B cell (primary cell): ENCODE data around the gene ACCS. TPM values are rescaled to one million over a fixed set of nuclear protein-coding genes. Genes with fewer than 3 reads are reported as not detected.

Source experiments
- ATAC-seq: fragments of 200-7000 bp; cut with Tn5 transposase; one replicate; pipeline ENCODE4 v1.10.0; 2021; ENCODE audit warnings: low read depth, mild to moderate bottlenecking, moderate number of reproducible peaks, moderate library complexity
- CTCF ChIA-PET: fragments of 350-600 bp; sonication (Branson Sonifier 250); formaldehyde crosslinking; loops from one replicate; lab custom pipeline; 2021; ENCODE audit warnings: antibody characterized with exemption, inconsistent platforms; lab: Charles Lee
- POLR2A ChIA-PET: fragments of 350-600 bp; sonication (Branson Sonifier 250); formaldehyde crosslinking; loops from one replicate; lab custom pipeline; 2021; ENCODE audit warnings: antibody characterized with exemption; lab: Charles Lee
- DNase-seq: peaks from one replicate; pipeline ENCODE4 v3.0.0; 2013
- H2AFZ ChIP-seq: 2 replicates; pipeline ENCODE4 v1.6.1; 2012; ENCODE audit warnings: mild to moderate bottlenecking, low read depth, low read length; ENCODE audit not compliant: insufficient read depth, poor library complexity, severe bottlenecking
- H3K27ac ChIP-seq, 2 donors: 1 replicate in 1 of 2; 2 replicates in 1 of 2; pipeline ENCODE4 v1.5.1; 2012 to 2013; ENCODE audit warnings: low read length in 2 of 2, mild to moderate bottlenecking in 2 of 2, moderate library complexity in 1 of 2
- H3K27me3 ChIP-seq, 4 experiments: fragments of 200-600 bp in 1 of 4; sonication (generic) in 1 of 4; replicated peaks in 1 of 4; 1 replicate in 2 of 4; 2 replicates in 2 of 4; pipeline versions ENCODE4 v1.6.1 to v1.7.0; 2013 to 2016; ENCODE audit warnings: low read length in 3 of 4, mild to moderate bottlenecking in 2 of 4, mixed read lengths in 1 of 4, moderate library complexity in 1 of 4; ENCODE audit not compliant: insufficient read depth in 4 of 4, control insufficient read depth in 3 of 4; ENCODE audit errors: control extremely low read depth in 1 of 4
- H3K36me3 ChIP-seq, 2 experiments: replicated peaks in 1 of 2; 1 replicate in 1 of 2; 2 replicates in 1 of 2; pipeline versions ENCODE4 v1.6.1 to v1.7.1; 2013; ENCODE audit warnings: low read length in 1 of 2; ENCODE audit not compliant: insufficient read depth in 2 of 2, control insufficient read depth in 1 of 2; ENCODE audit errors: control extremely low read depth in 1 of 2, extremely low read depth in 1 of 2
- H3K4me1 ChIP-seq, 2 donors: fragments of 200-600 bp in 1 of 2; sonication (generic) in 1 of 2; 1 replicate in 1 of 2; 2 replicates in 1 of 2; pipeline versions ENCODE4 v1.5.1 to v1.6.1; 2013 to 2017; ENCODE audit warnings: low read length in 2 of 2; ENCODE audit not compliant: control insufficient read depth in 2 of 2, insufficient read depth in 2 of 2
- H3K4me2 ChIP-seq: replicated peaks from 2 replicates; pipeline ENCODE3; 2012; ENCODE audit warnings: mild to moderate bottlenecking, low read depth, low read length; ENCODE audit not compliant: poor library complexity, severe bottlenecking
- H3K4me3 ChIP-seq, 5 experiments: fragments of 200-600 bp in 1 of 5; sonication (generic) in 1 of 5; 1 replicate in 3 of 5; 2 replicates in 2 of 5; pipeline versions ENCODE4 v1.5.1 to v1.7.0; 2011 to 2016; ENCODE audit warnings: low read length in 4 of 5, mild to moderate bottlenecking in 4 of 5, low read depth in 2 of 5, control low read depth in 1 of 5, moderate library complexity in 1 of 5; ENCODE audit not compliant: insufficient read depth in 1 of 5; ENCODE audit errors: control extremely low read depth in 1 of 5, extremely low read depth in 1 of 5
- H3K79me2 ChIP-seq: fragments of 200-600 bp; sonication (generic); one replicate; pipeline ENCODE4 v1.6.0; 2016; ENCODE audit warnings: low read length; ENCODE audit not compliant: control insufficient read depth, insufficient read depth
- H3K9ac ChIP-seq: fragments of 200-600 bp; sonication (generic); 2 replicates; pipeline ENCODE4 v1.6.1; 2017; ENCODE audit warnings: mild to moderate bottlenecking, low read length, moderate library complexity
- H3K9me3 ChIP-seq, 3 donors: one replicate each; pipeline versions ENCODE4 v1.6.1 to v1.7.1; 2013; ENCODE audit warnings: low read length in 2 of 3; ENCODE audit not compliant: control insufficient read depth in 2 of 3, insufficient read depth in 1 of 3; ENCODE audit errors: control extremely low read depth in 1 of 3
- H4K20me1 ChIP-seq: 2 replicates; pipeline ENCODE4 v1.6.0; 2012; ENCODE audit warnings: mild to moderate bottlenecking, low read length; ENCODE audit not compliant: insufficient read depth, control insufficient read depth, poor library complexity, severe bottlenecking
- H3K27ac Mint-ChIP-seq: one replicate; pipeline ENCODE4 v1.8.0; 2021; ENCODE audit warnings: mixed read lengths
- H3K27me3 Mint-ChIP-seq: one replicate; pipeline ENCODE4 v1.8.0; 2021; ENCODE audit warnings: mixed read lengths
- H3K4me1 Mint-ChIP-seq: one replicate; pipeline ENCODE4 v1.8.0; 2021; ENCODE audit warnings: mixed read lengths
- H3K4me3 Mint-ChIP-seq: one replicate; pipeline ENCODE4 v1.8.0; 2021; ENCODE audit warnings: mixed read lengths
- H3K9me3 Mint-ChIP-seq: one replicate; pipeline ENCODE4 v1.8.0; 2022; ENCODE audit warnings: mixed read lengths; ENCODE audit not compliant: insufficient read depth
- EZH2 ChIP-seq: IDR thresholded peaks from 2 replicates; pipeline ENCODE4 v1.6.1; 2012; ENCODE audit warnings: borderline replicate concordance, low read depth, mild to moderate bottlenecking, moderate library complexity, low read length; ENCODE audit not compliant: insufficient read depth, poor library complexity, severe bottlenecking
- WGBS: methylation state at CpG from one replicate; pipeline ENCODE4 v1.1.5; 2013; ENCODE audit warnings: missing lambda C conversion rate; ENCODE audit not compliant: insufficient coverage; 5-methylcytosine and 5-hydroxymethylcytosine counted together
- intact Hi-C: fragments of 100-400 bp; cut with micrococcal nuclease; formaldehyde crosslinking; loops from one replicate; pipeline ENCODE4 v1.10.0; 2022
- polyA plus RNA-seq: library from polyadenylated mRNA; depleted of rRNA; stranded (reverse); fragments of >200 nt; gene quantifications from 2 replicates; pipeline ENCODE4 v1.2.3, GENCODE V29; 2012
- total RNA-seq, 2 donors: library from RNA; stranded (reverse); fragments of 120-200 nt in 1 of 2; gene quantifications; 1 replicate in 1 of 2; 2 replicates in 1 of 2; pipeline versions ENCODE4 v1.2.3 to v1.2.4, GENCODE V29; 2013 to 2022
- TF ChIP-seq, protein P1 (sequence below): fragments of 200-600 bp; IDR thresholded peaks from one replicate; pipeline ENCODE4 v1.8.0; 2022; ENCODE audit warnings: antibody characterized with exemption, mild to moderate bottlenecking

Gene ACCS
- total and polyA plus RNA-seq, 2 donors (not counting 1 experiment from before 2014, with no cell fraction given): 59.5 to 63.2 TPM

DNA sequence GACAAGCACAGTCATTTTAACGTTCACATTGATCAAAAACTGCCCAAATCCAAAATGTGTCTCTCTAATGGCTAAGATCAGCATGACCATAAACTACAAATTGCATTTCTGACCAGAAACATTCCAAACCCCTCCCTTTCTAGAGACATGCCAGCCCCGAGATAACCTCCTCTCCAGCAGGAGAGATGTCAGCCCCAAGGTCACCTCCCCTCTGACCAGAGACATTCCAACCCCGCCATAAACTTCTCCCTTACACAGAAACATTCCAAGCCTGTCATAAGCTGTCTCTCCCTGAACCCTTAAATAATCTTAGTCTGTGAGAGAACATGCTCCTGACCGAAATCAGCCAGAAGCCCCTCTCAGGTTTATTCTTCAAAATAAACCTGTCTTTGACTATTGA is 22.8 kb downstream of the ACCS start:
- Mint-ChIP-seq H3K27me3 (no peaks in the 10 kb centered on the region), H3K9me3 (peaks cover 5% of the 10 kb centered on the region), H3K4me3 (no peak overlapping the region), H3K4me1 (no peaks in the 10 kb centered on the region), H3K27ac (no peak overlapping the region)
- intact Hi-C loops: no loop called here
- ChIA-PET POLR2A (no interaction called here), CTCF (no interaction called here)
- Histone ChIP-seq H3K27me3 (no peaks in the 10 kb centered on the region), H3K4me2 (no peak overlapping the region), H4K20me1 (no peaks in the 10 kb centered on the region), H3K4me3 (no peak overlapping the region), H3K9ac (no peak overlapping the region), H2AFZ (no peak overlapping the region), H3K4me1 (no peaks in the 10 kb centered on the region), H3K36me3 (no peaks in the 10 kb centered on the region), H3K27ac (no peak overlapping the region), H3K9me3 (no peaks in the 10 kb centered on the region), H3K79me2 (no peaks in the 10 kb centered on the region)
- TF ChIP-seq, protein P1, sequence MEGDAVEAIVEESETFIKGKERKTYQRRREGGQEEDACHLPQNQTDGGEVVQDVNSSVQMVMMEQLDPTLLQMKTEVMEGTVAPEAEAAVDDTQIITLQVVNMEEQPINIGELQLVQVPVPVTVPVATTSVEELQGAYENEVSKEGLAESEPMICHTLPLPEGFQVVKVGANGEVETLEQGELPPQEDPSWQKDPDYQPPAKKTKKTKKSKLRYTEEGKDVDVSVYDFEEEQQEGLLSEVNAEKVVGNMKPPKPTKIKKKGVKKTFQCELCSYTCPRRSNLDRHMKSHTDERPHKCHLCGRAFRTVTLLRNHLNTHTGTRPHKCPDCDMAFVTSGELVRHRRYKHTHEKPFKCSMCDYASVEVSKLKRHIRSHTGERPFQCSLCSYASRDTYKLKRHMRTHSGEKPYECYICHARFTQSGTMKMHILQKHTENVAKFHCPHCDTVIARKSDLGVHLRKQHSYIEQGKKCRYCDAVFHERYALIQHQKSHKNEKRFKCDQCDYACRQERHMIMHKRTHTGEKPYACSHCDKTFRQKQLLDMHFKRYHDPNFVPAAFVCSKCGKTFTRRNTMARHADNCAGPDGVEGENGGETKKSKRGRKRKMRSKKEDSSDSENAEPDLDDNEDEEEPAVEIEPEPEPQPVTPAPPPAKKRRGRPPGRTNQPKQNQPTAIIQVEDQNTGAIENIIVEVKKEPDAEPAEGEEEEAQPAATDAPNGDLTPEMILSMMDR: no peak
- WGBS: 94% methylated on average over 3 of the region's 4 CpGs
- ATAC-seq (no peak), DNase-seq (no peak)

DNA sequence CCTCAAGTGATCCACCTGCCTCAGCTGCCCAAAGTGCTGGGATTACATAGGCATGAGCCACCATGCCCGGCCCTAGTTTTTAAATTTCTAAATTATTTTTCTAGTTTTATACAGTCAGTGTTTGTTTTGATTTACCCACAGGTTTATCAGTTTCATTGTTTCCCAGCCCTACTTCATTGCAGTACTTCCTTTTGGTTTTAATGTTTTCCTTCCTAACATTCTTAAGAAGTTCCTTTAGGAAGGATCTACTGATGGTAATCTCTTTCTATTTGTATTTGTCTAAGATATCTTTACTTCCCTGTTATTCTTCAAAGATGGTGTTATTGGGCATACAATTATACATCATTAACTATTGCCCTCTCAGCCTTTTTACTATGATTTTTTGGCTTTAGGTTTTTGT is 24.5 kb downstream of the ACCS start:
- no peaks in the 10 kb centered on the region for H3K27me3 ChIP-seq
- no peak overlapping the region for H3K27ac ChIP-seq
- peaks cover 7% of the 10 kb centered on the region for H4K20me1 ChIP-seq
- H3K4me3 Mint-ChIP-seq: no peak overlapping the region
- H3K9ac ChIP-seq: no peak overlapping the region
- no peaks in the 10 kb centered on the region for H3K27me3 Mint-ChIP-seq
- no peak overlapping the region for H3K4me3 ChIP-seq
- H3K4me2 ChIP-seq: no peak overlapping the region
- ChIA-PET POLR2A (interaction anchor here (0.6 kb wide), 1 partner anchor 266 kb away, joined by 5 read pairs; no protein-coding TSS in a partner anchor), CTCF (no interaction called here)
- peaks cover 12% of the 10 kb centered on the region for H3K4me1 Mint-ChIP-seq
- no peaks in the 10 kb centered on the region for H3K36me3 ChIP-seq
- H3K27ac Mint-ChIP-seq: no peak overlapping the region
- no peaks in the 10 kb centered on the region for H3K9me3 ChIP-seq
- intact Hi-C loops: loop anchor here (10.0 kb wide), 2 partner anchors 776 to 1254 kb away; partner anchors contain the start of gene API5
- peaks cover under 1% of the 10 kb centered on the region for H3K79me2 ChIP-seq
- no CpG with 5 or more reads among the region's 1 CpG for WGBS
- TF ChIP-seq EZH2: no peak
- TF ChIP-seq, protein P1: no peak
- H3K9me3 Mint-ChIP-seq: peaks cover 2% of the 10 kb centered on the region
- ATAC-seq: no peak
- no peak overlapping the region for H2AFZ ChIP-seq
- DNase-seq: no peak
- peaks cover 4 to 8% of the 10 kb centered on the region in 2 donors for H3K4me1 ChIP-seq
